GM21526 (cell line): ENCODE data around the gene CLEC11A.
"Not testable (repeated sequence)": the region's sequence is repeated elsewhere in the genome, so short reads cannot be mapped to it uniquely, and the experiment has no call there.

Experiments
- ATAC-seq: cut with Tn5 transposase; IDR thresholded peaks from one replicate; pipeline ENCODE4 v1.9.1; 2021; ENCODE audit warnings: moderate library complexity; ENCODE audit not compliant: unreplicated experiment, low FRiP score

The CLEC11A gene

GRCh38 chr19:50753879-50754278 is 30.7 kb downstream of the CLEC11A start:
- no peak for ATAC-seq

GRCh38 chr19:50756244-50756643 is 33.1 kb downstream of the CLEC11A start:
- not testable (repeated sequence) for ATAC-seq

DNA sequence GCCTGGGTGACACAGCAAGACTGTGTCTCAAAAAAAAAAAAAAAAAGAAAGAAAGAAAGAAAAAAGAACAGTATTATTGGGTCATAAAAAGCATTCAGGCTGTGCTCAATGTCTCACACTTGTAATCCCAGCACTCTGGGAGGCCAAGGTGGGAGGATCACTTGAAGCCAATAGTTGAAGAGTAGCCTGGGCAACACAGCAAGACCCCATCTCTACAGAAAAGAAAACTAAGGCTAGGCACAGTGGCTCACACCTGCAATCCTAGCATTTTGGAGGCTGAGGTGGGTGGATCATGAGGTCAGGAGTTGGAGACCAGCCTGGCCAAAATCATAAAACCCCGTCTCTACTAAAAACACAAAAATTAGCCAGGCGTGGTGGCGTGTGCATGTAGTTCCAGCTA is 34.5 kb downstream of the CLEC11A start:
- not testable (repeated sequence) for ATAC-seq

GRCh38 chr19:50759076-50759475 is 35.9 kb downstream of the CLEC11A start:
- ATAC-seq: not testable (repeated sequence)

DNA sequence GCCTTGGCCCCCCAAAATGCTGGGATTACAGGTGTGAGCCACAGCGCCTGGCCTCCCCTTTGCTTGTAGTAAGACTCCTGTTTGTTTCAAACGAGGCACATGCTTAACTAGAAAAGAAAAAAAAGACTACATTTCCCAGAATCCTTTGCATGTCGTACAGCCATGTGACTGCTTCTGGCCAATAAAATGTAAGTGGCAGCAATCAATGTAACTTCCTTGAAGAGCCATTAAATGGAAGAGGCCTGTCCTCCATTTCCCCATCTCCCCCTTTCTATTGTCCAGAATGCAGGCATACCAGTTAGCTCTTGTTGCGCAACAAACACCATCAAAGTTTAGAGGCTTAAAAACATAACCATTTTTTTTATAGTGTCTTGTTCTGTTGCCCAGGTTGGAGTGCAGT is 36.7 kb downstream of the CLEC11A start:
- no peak for ATAC-seq

GRCh38 chr19:50761501-50761900 is 38.3 kb downstream of the CLEC11A start:
- ATAC-seq: not testable (repeated sequence)

GRCh38 chr19:50763521-50763920 is 40.4 kb downstream of the CLEC11A start:
- not testable (repeated sequence) for ATAC-seq

DNA sequence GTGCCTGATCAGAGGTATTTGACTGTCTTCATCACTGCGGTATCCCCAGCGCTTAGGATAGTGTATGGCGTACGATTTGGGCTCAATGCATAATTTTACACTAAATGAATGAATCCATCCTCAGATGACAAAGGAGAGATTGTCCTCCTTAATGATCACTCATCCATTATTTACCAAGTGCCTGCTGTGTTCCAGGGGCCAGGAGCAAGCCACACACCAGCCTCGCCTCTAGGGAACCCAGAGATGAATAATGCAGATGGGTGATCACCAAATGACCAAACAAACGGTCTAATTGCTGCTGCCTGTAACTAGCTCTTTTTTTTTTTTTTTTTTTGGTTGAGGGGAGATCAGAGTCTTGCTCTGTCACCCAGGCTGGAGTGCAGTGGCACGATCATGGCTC is 41.2 kb downstream of the CLEC11A start:
- ATAC-seq: no peak

GRCh38 chr19:50766746-50767145 is 43.6 kb downstream of the CLEC11A start:
- not testable (repeated sequence) for ATAC-seq

DNA sequence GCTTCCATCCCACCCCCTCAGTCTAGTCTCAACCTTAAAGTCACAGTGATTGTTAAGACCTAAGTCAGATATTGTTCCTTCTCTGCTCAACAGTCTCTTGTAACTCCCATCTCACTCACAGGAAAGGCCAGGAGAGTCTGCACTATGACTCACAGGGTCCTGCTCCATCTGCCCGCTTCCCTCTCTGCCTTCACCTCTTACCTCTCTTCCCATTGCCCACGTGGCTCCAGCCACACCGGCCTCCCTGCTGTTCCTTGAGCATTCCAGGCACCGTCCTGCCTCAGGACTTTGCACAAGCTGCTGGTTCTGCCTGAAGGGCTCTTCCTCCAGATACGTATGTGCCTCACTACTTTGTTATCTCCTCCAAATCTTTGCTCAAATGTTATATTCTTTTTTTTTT is 44.1 kb downstream of the CLEC11A start:
- not testable (repeated sequence) for ATAC-seq

GRCh38 chr19:50768277-50768676 is 45.1 kb downstream of the CLEC11A start:
- ATAC-seq: no peak

DNA sequence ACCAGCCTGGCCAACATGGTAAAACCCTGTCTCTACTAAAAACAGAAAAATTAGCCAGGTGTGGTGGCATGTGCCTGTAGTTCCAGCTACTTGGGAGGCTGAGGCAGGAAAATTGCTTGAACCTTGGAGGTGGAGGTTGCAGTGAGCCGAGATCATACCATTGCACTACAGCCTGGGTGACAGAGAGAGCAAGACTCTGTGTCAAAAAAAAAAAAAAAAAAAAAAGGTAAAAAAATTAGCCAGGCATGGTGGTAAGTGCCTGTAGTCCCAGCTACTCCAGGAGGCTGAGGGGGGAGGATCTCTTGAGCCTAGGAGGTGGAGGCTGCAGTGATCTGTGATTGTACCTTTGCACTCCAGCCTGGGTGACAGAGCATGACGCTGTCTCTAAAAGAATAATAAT is 47.0 kb downstream of the CLEC11A start, which contains the start of gene GPR32:
TSS of gene GPR32 (plus strand) at position 301 of the 400 bp plus-strand sequence. CDS start 137 bp downstream, outside the sequence.
- not testable (repeated sequence) for ATAC-seq

- no peak for ATAC-seq
Measured at GRCh38 chr19:50770888-50771287, 47.7 kb downstream of the CLEC11A start.

DNA sequence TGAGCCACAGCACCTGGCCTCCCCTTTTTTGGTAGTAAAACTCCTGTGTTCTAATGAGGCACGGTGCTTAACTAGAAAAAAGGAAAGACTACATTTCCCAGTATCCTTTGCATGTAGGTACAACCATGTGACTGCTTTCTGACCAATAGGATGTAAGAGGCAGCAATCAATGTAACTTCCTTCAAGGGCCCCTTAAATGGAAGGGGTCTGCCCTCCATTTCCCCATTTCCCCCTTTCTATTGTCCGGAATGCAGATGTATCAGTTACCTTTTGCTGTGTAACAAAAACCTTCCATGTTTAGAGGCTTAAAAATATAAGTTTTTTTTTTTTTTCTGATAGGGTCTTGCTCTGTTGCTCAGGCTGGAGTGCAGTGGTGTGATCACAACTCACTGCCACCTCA is 49.3 kb downstream of the CLEC11A start:
- no peak for ATAC-seq

GRCh38 chr19:50772912-50773311 is 49.7 kb downstream of the CLEC11A start:
- not testable (repeated sequence) for ATAC-seq

DNA sequence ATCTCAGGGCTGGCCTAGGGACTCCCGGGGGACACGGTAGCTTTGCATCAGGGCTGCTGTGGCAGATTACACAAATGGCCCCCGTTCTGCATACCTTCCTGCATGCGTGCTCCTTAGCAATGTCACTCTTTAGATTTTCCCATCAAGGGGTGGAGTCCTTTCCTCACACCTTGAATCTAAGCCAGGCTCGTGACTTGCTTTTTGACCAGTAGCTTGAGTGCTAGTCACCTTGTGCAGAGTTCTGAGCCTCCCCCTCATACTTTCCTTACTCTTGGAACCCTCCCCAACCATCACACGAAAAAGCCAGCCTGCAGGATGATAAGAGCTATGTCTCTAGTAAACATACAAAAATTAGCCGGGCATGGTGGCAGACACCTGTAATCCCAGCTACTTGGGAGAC is 50.3 kb downstream of the CLEC11A start:
- not testable (repeated sequence) for ATAC-seq
